SU-DHL-6 (cell line): ENCODE data around the gene ATP8A2.

Experiments
- CTCF ChIP-seq: fragments of 200-600 bp; sonication (generic); IDR thresholded peaks from one replicate; pipeline ENCODE4 v1.5.1; 2017; ENCODE audit warnings: antibody characterized with exemption, mild to moderate bottlenecking, low read length, moderate library complexity; ENCODE audit not compliant: insufficient read depth, poor library complexity, severe bottlenecking
- EZH2phosphoT487 ChIP-seq: fragments of 200-600 bp; sonication (generic), shearing (Covaris generic); conservative IDR thresholded peaks from 2 replicates; pipeline ENCODE4 v1.6.1; 2018; ENCODE audit warnings: mild to moderate bottlenecking, antibody characterized with exemption, low read length, moderate library complexity, mixed read lengths

- TF ChIP-seq CTCF (no peak), EZH2phosphoT487 (no peak)
These were observed 595.4 kb downstream of the ATP8A2 start for GRCh38 chr13:25967144-25967543.
